Fibroblast of upper back skin (primary cell): ENCODE data around the gene IL1F10.
"Not testable (repeated sequence)": the region's sequence is repeated elsewhere in the genome, so short reads cannot be mapped to it uniquely, and the experiment has no call there.

Experiments
- DNase-seq: peaks from one replicate; pipeline ENCODE4 v3.0.0-alpha.2; 2013

Gene IL1F10

DNA sequence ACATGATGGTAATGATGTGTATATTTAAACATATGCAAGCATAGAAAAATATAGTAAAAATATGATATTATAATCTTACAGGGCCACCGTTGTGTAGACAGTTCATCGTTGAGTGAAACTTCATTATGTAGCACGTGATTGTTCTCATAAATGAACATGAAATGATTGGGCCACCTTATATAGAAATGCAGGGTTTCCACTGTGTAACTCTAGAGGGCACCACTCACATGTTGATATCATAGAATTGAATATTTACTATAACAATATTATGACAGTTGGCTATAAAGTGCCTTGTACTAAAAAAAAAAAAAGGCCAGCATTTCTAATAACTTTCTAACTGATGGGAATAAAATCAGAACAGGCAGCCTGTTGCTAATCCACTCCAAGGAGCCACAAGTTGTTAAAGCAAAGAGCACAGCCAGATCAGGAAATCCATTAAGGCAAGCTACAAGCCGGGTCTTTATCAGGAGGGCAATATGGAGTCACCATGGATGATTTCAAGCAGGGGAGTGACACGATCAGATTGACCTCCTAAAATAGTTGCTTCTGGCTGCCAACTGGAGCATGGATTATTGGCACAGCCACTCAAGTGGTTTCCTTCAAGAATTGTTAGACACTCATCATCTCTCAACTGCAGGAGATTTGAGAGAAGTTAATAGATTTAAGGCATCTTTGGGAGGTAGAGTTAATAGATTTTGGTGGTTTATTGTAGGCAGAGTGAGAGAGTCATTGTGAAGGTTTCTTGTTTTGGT lies 16.7 kb downstream of the IL1F10 start:
- DNase-seq: no peak

GRCh38 chr2:113085542-113085941 lies 17.8 kb downstream of the IL1F10 start:
- no peak for DNase-seq

DNA sequence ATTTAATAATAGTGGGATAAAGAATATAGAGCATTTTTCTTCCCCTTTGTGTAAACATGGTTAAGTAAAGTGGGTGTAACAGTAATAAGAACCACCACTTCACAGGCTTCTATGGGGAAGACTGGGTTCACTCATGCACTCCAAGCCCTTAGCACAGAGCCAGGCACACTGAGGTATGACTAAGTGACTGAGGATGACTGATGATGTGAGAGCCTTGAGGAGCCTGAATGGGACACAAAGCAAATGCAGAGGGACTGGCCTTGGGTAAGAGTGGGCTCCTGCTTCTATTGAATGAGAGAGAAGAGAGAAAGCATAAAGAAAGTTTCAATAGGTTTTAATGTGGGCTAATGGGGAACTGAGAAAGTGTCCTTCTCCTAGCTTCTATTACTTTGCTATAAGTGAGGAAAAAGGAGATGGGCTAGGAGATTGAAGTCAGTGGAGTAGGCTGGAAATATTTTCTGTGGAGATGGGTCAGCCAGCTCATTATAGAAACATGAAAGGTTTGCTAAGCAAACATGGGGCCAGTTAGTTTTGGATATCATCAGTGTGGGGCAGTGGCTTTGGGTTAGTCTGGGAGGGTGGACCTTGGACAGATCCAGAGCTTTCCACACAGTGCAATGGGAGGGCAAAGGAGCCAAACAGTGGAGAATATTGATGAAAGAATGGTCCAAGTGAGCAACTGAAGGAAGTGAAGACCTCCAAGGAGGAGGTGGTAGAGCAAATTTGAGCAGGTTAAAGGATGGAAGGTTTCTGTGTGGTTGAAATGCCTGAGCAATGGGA lies 20.6 kb downstream of the IL1F10 start:
- DNase-seq: no peak

DNA sequence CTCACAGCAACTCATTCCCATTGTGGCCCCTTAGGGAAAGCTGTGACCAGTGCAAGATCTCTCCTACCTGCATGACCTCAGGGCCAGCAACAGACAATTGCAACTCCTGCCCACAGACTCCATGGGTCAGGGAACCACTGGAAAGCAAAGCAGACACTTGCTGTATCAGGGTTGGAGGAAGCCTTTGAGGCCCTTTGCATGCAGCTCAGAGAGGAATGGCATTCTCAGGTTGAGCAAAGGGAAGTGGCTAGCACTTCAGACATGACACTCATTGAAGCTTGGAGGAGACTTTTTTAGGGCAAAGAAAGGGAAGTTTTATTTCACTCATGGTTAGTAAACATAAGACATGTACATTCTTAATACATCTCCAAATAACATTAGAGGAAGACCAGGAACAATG lies 22.1 kb downstream of the IL1F10 start:
- no peak for DNase-seq

GRCh38 chr2:113091231-113091896 lies 23.6 kb downstream of the IL1F10 start:
- no peak for DNase-seq

DNA sequence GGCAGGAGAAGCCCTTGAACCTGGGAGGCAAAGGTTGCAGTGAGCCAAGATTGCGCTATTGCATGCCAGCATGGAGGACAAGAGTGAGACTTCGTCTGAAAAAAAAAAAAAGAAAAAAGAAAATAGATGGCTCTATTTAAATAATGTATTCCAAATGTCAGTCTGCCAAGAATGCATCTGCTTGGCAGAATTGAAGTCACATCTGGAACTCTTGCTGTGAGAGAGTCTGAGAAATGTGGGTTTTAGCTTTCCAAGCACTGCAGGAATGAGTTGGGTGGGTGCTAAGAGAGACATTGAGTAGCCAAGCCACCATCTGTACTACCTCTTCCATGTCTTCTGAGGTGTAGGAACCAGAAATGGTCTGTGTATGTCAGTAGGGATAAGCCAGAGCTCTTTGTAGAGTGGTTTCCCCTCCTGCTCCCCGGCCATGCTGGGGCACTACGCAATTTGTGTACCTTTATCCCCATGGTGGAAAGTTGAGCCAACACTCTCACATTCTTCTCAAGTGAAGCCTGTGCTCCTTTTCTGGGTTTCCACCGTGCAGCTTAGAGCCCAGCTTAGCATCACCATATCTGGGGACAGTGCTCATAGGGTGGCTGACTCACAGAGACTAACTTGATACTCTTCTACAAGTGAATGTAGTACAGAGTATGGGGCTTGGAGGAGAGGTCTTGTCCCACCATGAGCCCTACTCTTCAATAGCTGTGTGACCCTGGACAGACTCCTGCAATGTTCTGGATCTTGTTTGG lies 25.3 kb downstream of the IL1F10 start:
- DNase-seq: no peak

DNA sequence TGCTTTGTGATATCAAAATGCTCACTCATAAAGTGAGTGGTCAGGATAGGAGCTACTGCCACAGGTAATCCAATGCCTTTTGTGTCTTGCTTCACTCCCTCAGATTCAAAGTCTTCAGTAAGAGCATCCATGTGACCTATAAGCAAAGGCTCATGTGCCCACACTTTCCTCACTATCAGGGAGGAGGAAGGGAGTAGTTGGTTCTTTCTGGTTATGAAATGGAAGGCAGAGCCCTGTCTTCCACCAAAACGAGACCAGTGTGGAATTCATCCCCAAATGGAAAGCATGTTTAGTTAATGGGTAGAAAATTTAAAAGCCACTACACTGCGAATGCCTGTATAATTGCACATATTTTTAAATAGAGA lies 25.8 kb downstream of the IL1F10 start:
- no peak for DNase-seq

- DNase-seq: not testable (repeated sequence)
Observed at GRCh38 chr2:113096306-113096705, 28.5 kb downstream of the IL1F10 start.

DNA sequence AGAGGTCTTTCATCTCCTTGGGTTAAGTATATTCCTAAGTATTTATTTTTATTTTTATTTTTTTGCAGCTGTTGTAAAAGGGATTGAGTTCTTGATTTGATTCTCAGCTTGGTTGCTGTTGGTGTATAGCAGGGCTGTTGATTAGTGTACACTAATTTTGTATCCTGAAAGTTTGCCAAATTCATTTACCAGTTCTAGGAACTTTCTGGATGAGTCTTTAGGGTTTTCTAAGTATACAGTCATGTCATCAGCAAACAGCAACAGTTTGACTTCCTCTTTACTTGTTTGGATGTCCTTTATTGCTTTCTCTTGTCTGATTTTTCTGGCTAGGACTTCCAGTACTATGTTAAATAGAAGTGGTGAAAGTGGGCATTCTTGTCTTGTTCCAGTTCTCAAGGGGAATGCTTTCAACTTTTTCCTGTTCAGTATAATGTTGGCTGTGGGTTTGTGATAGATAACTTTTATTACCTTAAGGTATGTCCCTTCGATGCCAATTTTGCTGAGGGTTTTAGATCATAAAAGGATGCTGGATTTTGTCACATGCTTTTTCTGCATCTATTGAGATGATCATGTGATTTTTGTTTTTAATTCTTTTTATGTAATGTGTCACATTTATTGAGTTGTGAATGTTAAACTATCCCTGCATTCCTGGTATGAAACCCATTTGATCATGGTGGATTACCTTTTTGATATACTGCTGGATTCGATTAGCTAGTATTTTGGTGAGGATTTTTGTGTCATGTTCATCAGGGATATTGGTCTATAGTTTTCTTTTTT lies 29.3 kb downstream of the IL1F10 start:
- DNase-seq: not testable (repeated sequence)

DNA sequence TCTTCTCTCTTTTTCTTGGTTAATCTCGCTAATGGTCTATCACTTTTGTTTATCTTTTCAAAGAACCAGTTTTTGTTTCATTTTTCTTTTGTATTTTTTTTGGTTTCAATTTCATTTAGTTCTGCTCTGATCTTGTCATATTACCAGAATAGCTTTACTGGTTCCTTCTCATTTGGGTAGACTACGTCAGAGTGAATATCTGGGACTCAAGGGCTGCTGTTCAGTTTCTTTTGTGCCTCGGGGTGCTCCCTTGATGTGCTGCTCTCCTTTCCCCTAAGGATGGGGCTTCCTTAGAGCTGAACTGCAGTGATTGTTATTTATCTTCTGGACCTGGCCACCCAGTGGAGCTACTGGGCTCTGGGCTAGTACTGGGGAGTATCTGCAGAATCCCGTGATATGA lies 30.3 kb downstream of the IL1F10 start:
- no peak for DNase-seq

DNA sequence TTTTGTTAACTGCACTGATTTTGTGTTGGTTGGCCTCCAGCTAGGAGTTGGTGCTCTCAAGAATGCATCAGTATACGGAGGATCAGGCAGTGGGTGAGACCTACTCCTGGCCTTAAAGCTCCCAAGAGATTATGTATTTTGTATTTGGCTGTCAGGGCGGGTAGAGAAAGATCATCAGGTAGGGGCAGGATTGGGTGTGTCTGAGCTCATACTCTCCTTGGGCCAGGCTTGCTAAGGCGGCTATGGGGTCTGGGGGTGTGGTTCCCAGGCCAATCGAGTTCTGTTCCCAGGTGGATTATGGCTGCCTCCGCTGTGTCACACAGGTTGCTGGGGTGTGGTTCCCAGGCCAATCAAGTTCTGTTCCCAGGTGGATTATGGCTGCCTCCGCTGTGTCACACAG lies 30.8 kb downstream of the IL1F10 start:
- no peak for DNase-seq

DNA sequence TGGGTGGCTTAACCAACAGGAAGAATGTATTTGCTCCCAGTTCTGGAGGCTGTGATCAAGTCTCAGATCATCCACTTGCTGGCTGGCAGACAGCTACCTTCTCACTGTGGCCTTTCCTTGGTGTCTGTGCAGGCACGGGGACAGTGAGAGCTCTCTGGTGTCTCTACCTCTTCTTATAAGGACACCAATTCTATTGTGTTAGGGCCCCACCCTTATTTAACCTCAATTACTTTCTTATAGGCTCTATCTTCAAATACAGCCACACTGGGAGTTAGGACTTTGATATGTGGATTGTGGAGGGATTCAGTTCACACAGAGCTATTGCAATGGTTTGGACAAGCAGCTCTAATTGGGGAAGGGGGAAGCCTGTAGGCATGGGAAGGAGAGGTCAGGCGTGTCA lies 34.4 kb downstream of the IL1F10 start:
- no peak for DNase-seq

GRCh38 chr2:113103277-113103676 lies 35.5 kb downstream of the IL1F10 start:
- DNase-seq: no peak

DNA sequence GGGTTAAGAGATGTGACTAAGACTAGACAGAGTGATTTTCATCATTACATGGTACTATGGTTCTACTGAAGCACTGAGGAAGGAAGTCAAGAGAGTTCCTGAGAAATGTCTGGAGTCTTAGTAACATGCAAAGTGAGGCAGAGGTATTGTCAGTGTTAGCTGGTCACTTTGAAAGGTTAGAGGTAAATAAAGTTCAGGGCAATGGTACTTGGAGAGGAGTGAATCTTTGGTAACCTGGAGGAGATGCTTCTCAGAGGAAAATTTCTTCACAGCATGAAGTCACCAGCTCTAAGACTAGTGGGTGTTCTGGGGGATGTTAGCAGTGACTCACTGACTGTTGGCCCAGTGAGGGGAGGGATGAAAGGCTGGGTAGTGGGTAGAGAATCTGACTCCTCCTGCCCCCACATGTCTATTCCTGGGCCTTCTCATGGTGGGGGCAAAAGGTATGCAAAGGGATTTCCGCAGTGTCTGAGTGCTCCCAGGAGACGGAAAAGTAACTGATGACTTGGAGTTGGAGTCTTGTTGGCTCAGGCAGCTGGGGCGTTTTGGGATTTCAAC lies 36.4 kb downstream of the IL1F10 start:
- peak; percentile 55 for DNase-seq

- peak; percentile 51 for DNase-seq
Observed at GRCh38 chr2:113105047-113105785, 37.4 kb downstream of the IL1F10 start.

GRCh38 chr2:113111121-113111520 lies 43.4 kb downstream of the IL1F10 start:
- DNase-seq: no peak

GRCh38 chr2:113111823-113112287 lies 44.1 kb downstream of the IL1F10 start:
- no peak for DNase-seq

DNA sequence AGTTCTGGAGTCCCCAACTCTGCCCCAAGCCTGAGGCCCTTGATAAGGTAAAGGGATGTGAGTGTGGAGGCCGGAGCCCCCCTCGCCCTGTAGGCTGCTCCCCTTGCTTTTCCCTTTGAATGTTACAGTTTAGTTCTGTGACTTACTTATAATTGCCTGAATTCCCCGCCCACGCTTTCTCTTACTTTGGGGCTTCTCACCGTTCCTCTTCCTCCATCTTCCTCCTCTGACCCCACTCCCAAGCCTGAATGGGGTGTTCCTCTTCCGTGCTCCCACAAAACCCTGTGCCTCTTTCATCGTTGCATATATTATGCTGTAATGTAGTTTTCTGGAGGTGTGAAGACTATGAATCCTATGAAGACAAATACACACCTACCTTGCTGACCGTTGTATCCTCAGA lies 44.7 kb downstream of the IL1F10 start:
- DNase-seq: no peak

GRCh38 chr2:113112871-113113270 lies 45.1 kb downstream of the IL1F10 start:
- no peak for DNase-seq

DNA sequence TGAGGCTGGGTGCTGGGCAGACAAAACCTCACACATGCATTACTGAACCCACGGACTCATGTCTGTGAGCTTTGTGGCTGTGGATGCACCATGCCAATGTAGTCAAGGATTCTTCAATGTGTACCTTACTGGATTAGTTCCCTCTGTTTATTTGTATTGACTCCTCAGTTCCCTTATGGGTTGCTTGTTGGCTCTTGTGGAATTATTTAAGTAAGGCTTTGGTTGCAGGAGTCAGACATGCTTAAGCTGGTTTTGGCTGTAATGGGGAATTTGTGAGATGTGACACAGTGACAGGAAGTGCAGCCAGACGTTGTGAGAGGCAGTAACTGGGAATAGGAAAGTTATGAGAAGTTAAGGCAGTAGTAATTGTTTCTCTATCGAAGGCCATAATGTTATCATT lies 46.0 kb downstream of the IL1F10 start:
- no peak for DNase-seq
